Fibroblast of lung (primary cell): ENCODE results near the gene VGLL4.

Source experiments
- CTCF ChIP-seq, 2 donors: IDR thresholded peaks in 1 of 2; conservative IDR thresholded peaks in 1 of 2; 1 replicate in 1 of 2; 2 replicates in 1 of 2; pipeline ENCODE4 v1.5.1; 2011 to 2012; ENCODE audit warnings: low read length in 2 of 2, control low read depth in 1 of 2, inconsistent platforms in 1 of 2, low read depth in 1 of 2, mild to moderate bottlenecking in 1 of 2
- EZH2 ChIP-seq: IDR thresholded peaks from 2 replicates; pipeline ENCODE4 v1.5.1; 2012; ENCODE audit warnings: low read length, control low read depth, mild to moderate bottlenecking; ENCODE audit errors: missing control alignments

- TF ChIP-seq CTCF (conservative IDR thresholded peaks at IDR 0.05 in 1 of 2, IDR thresholded peaks at IDR 0.05 in 1 of 2; ENCODE audit: low read depth in 1 of 2, low read length in 2 of 2) (no peak), EZH2 (no peak)
These were observed 79.1 kb downstream of the VGLL4 start for GRCh38 chr3:11564577-11565001.
